Endodermal cell (in vitro differentiated cells): ENCODE measurements around the gene RPRM. TPM values are rescaled to one million over a fixed set of nuclear protein-coding genes. Genes with fewer than 3 reads are reported as not detected.

Source experiments
- DNase-seq: peaks from one replicate; pipeline ENCODE4 v3.0.0-alpha.2; 2017
- H3K27ac ChIP-seq: 2 replicates; pipeline ENCODE4 v1.5.1; 2013; ENCODE audit warnings: mild to moderate bottlenecking, low read depth, low read length, moderate library complexity
- H3K27me3 ChIP-seq: 2 replicates; pipeline ENCODE4 v1.6.1; 2013; ENCODE audit warnings: mild to moderate bottlenecking, low read length, moderate library complexity; ENCODE audit not compliant: insufficient read depth, control insufficient read depth, poor library complexity, severe bottlenecking
- H3K36me3 ChIP-seq: 2 replicates; pipeline ENCODE4 v1.7.0; 2013; ENCODE audit warnings: mild to moderate bottlenecking, low read length, moderate library complexity; ENCODE audit not compliant: control insufficient read depth, insufficient read depth
- H3K4me1 ChIP-seq: one replicate; pipeline ENCODE4 v1.7.0; 2013; ENCODE audit warnings: low read length; ENCODE audit not compliant: control insufficient read depth, insufficient read depth
- H3K4me3 ChIP-seq: 2 replicates; pipeline ENCODE4 v1.5.1; 2013; ENCODE audit warnings: mild to moderate bottlenecking, low read length, moderate library complexity
- H3K9ac ChIP-seq: 2 replicates; pipeline ENCODE4 v1.6.1; 2013; ENCODE audit warnings: mild to moderate bottlenecking, low read length, moderate library complexity; ENCODE audit not compliant: poor library complexity, severe bottlenecking; ENCODE audit errors: extremely low read depth
- H3K9me3 ChIP-seq: 2 replicates; pipeline ENCODE4 v1.6.1; 2013; ENCODE audit warnings: mild to moderate bottlenecking, low read length, moderate library complexity; ENCODE audit not compliant: control insufficient read depth
- H3K27ac Mint-ChIP-seq: 2 replicates; pipeline ENCODE4 v1.8.0; 2020; ENCODE audit warnings: mixed read lengths
- H3K27me3 Mint-ChIP-seq: 2 replicates; pipeline ENCODE4 v1.8.0; 2021; ENCODE audit warnings: mild to moderate bottlenecking, mixed read lengths; ENCODE audit not compliant: insufficient read depth
- H3K36me3 Mint-ChIP-seq: 2 replicates; pipeline ENCODE4 v1.8.0; 2020; ENCODE audit warnings: low read depth, mixed read lengths
- H3K4me1 Mint-ChIP-seq: 2 replicates; pipeline ENCODE4 v1.8.0; 2020; ENCODE audit warnings: mixed read lengths
- H3K4me3 Mint-ChIP-seq: 2 replicates; pipeline ENCODE4 v1.8.0; 2020; ENCODE audit warnings: mild to moderate bottlenecking, moderate library complexity, mixed read lengths
- H3K9me3 Mint-ChIP-seq: 2 replicates; pipeline ENCODE4 v1.8.0; 2020; ENCODE audit warnings: mild to moderate bottlenecking, mixed read lengths
- CTCF ChIP-seq: fragments of 200-600 bp; sonication (generic); conservative IDR thresholded peaks from 2 replicates; pipeline ENCODE4 v1.5.0; 2021; ENCODE audit warnings: antibody characterized with exemption, mild to moderate bottlenecking
- WGBS, 2 experiments: methylation state at CpG; one replicate each; pipeline versions ENCODE4 v1.1.5 to v1.1.7; 2013; ENCODE audit warnings: missing lambda C conversion rate in 2 of 2, mixed read lengths in 1 of 2; ENCODE audit not compliant: insufficient coverage in 1 of 2, insufficient read length in 1 of 2; 5-methylcytosine and 5-hydroxymethylcytosine counted together
- long read RNA-seq, 4 experiments: library from polyadenylated mRNA in 2 of 4; library from RNA in 1 of 4; library from capped mRNA in 1 of 4; stranded (forward) in 3 of 4; unstranded in 1 of 4; transcript quantifications; one replicate each; pipeline ENCODE4 v2.0.0, GENCODE V29; 2020 to 2021; ENCODE audit warnings: inconsistent platforms in 1 of 4
- polyA plus RNA-seq, 2 experiments: library from polyadenylated mRNA; stranded (reverse); fragments of 50-300 nt; gene quantifications; one replicate each; pipeline ENCODE4 v1.2.3, GENCODE V29; 2013
- total RNA-seq, 2 donors: library from RNA; stranded (reverse); fragmentation: NEBNext Ultra II Directional in 1 of 2; extraction: Animal tissue kit (Norgen Biotek cat#: 25700) in 1 of 2; gene quantifications; 2 replicates in 1 of 2; 3 replicates in 1 of 2; pipeline ENCODE4 v1.2.1, GENCODE V29; 2021

Gene RPRM
- total RNA-seq = 10 to 100 TPM; 33.8 to 34.7 TPM
- 24.4 TPM for polyA plus RNA-seq (2013, experiment 1 of 2)
- 25.2 TPM for polyA plus RNA-seq (2013, experiment 2 of 2)
- long read RNA-seq, experiment 1, transcript RPRM-201 (1 exons, 1,471 nt) = major isoform, 25 of 26 reads
- long read RNA-seq, experiment 1, partial matches to known transcripts = 0 of 26 reads
- long read RNA-seq, experiment 1, other reads (novel, unspliced or antisense) = 1 of 26 reads
- long read RNA-seq, experiment 2, transcript RPRM-201 (1 exons, 1,471 nt) = major isoform, 30 of 30 reads
- long read RNA-seq, experiment 2, partial matches to known transcripts = 0 of 30 reads
- long read RNA-seq, experiment 2, other reads (novel, unspliced or antisense) = 0 of 30 reads
- long read RNA-seq, experiment 3, transcript RPRM-201 (1 exons, 1,471 nt) = major isoform, 22 of 22 reads
- long read RNA-seq, experiment 3, partial matches to known transcripts = 0 of 22 reads
- long read RNA-seq, experiment 3, other reads (novel, unspliced or antisense) = 0 of 22 reads
- long read RNA-seq, experiment 4, transcript RPRM-201 (1 exons, 1,471 nt) = major isoform, 91 of 91 reads
- long read RNA-seq, experiment 4, partial matches to known transcripts = 0 of 91 reads
- long read RNA-seq, experiment 4, other reads (novel, unspliced or antisense) = 0 of 91 reads

- Mint-ChIP-seq H3K4me1 (peaks cover 48% of the 10 kb centered on the region), H3K4me3 (peak within 1 kb of the TSS; percentile 86), H3K27me3 (no peaks in the 10 kb centered on the region), H3K36me3 (peaks cover 13% of the 10 kb centered on the region), H3K27ac (peak within 1 kb of the TSS; percentile 95), H3K9me3 (no peaks in the 10 kb centered on the region)
- Histone ChIP-seq H3K4me1 (no peaks in the 10 kb centered on the region), H3K9ac (peak within 1 kb of the TSS; percentile 83), H3K4me3 (peak within 1 kb of the TSS; percentile 94), H3K36me3 (peaks cover 15% of the 10 kb centered on the region), H3K27me3 (no peaks in the 10 kb centered on the region), H3K9me3 (no peaks in the 10 kb centered on the region), H3K27ac (peak within 1 kb of the TSS; percentile 39)
- DNase-seq = peak; percentile 97
- TF ChIP-seq CTCF = peak; percentile 99
- 0 to 6% methylated on average over 26 to 93 of the region's 93 CpGs for WGBS, 2 experiments
Observed at GRCh38 chr2:153478289-153479261, at the start of gene RPRM. TSS of gene RPRM (minus strand) at chr2:153478762. CDS start at chr2:153478565, 197 bp downstream.

GRCh38 chr2:153519257-153519875 is 40.8 kb upstream of the RPRM start:
- no peaks in the 10 kb centered on the region for H3K27me3 Mint-ChIP-seq
- peak; percentile 83 for DNase-seq
- peaks cover 20% of the 10 kb centered on the region for H3K36me3 ChIP-seq

More at GRCh38 chr2:153519257-153519875, 40.8 kb upstream of the RPRM start:
- peak; percentile 96 for TF ChIP-seq CTCF
- no peak overlapping the region for H3K4me3 Mint-ChIP-seq
- H3K36me3 Mint-ChIP-seq = peaks cover 19% of the 10 kb centered on the region
- Histone ChIP-seq H3K27ac (no peak overlapping the region), H3K27me3 (no peaks in the 10 kb centered on the region), H3K4me3 (no peak overlapping the region), H3K9me3 (peaks cover 21% of the 10 kb centered on the region), H3K4me1 (no peaks in the 10 kb centered on the region), H3K9ac (no peak overlapping the region)
- 0% methylated on average over 1 of the region's 1 CpG; no CpG with 5 or more reads in 1 of the 2 experiments for WGBS, 2 experiments
- H3K27ac Mint-ChIP-seq = peak overlapping the region; percentile 40
- H3K4me1 Mint-ChIP-seq = peaks cover 2% of the 10 kb centered on the region
- H3K9me3 Mint-ChIP-seq = peaks cover 24% of the 10 kb centered on the region
